Thyroid gland (tissue), 4 donors: Measurements from ENCODE around the gene EPHA8.

Source experiments
- POLR2A ChIP-seq, 2 donors: fragments of 450-650 bp; IDR thresholded peaks; one replicate each; pipeline ENCODE4 v1.6.1; 2017; ENCODE audit warnings: antibody characterized with exemption in 2 of 2, mild to moderate bottlenecking in 2 of 2, moderate library complexity in 1 of 2
- TF ChIP-seq, protein P1 (sequence below), 6 experiments: fragments of 200-600 bp in 3 of 6; fragments of 450-650 bp in 3 of 6; sonication (generic) in 3 of 6; IDR thresholded peaks; one replicate each; pipeline ENCODE4 v1.5.1; 2016 to 2019; ENCODE audit warnings: antibody characterized with exemption in 6 of 6, mild to moderate bottlenecking in 2 of 6, inconsistent platforms in 1 of 6, moderate library complexity in 1 of 6

GRCh38 chr1:22621761-22622160 lies 58.5 kb downstream of the EPHA8 start:
- TF ChIP-seq, protein P1, sequence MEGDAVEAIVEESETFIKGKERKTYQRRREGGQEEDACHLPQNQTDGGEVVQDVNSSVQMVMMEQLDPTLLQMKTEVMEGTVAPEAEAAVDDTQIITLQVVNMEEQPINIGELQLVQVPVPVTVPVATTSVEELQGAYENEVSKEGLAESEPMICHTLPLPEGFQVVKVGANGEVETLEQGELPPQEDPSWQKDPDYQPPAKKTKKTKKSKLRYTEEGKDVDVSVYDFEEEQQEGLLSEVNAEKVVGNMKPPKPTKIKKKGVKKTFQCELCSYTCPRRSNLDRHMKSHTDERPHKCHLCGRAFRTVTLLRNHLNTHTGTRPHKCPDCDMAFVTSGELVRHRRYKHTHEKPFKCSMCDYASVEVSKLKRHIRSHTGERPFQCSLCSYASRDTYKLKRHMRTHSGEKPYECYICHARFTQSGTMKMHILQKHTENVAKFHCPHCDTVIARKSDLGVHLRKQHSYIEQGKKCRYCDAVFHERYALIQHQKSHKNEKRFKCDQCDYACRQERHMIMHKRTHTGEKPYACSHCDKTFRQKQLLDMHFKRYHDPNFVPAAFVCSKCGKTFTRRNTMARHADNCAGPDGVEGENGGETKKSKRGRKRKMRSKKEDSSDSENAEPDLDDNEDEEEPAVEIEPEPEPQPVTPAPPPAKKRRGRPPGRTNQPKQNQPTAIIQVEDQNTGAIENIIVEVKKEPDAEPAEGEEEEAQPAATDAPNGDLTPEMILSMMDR (IDR thresholded peaks at IDR 0.05) = no peak
- TF ChIP-seq POLR2A (IDR thresholded peaks at IDR 0.05) = no peak
